HepG2 (cell line): Measurements from ENCODE around the gene CENPB. TPM values are rescaled to one million over a fixed set of nuclear protein-coding genes. Genes with fewer than 3 reads are reported as not detected.

Experiments used
- GMEB2 ChIP-seq: IDR thresholded peaks from 2 replicates; pipeline ENCODE4 v1.6.1; 2016; ENCODE audit warnings: missing biosample characterization, missing genetic modification reagents, low read depth
- HNF1A ChIP-seq, 2 experiments: sonication (generic) in 1 of 2; formaldehyde crosslinking in 1 of 2; IDR thresholded peaks; 2 replicates each; pipeline versions ENCODE4 v1.4.0 to v1.6.1; 2016 to 2020; ENCODE audit warnings: borderline replicate concordance in 1 of 2, low read depth in 1 of 2, mild to moderate bottlenecking in 1 of 2, missing genetic modification reagents in 1 of 2
- IRF2 ChIP-seq: IDR thresholded peaks from 2 replicates; pipeline ENCODE4 v1.6.1; 2018; ENCODE audit warnings: missing genetic modification reagents, missing compliant biosample characterization
- KDM3A ChIP-seq: IDR thresholded peaks from 2 replicates; pipeline ENCODE4 v1.6.1; 2018; ENCODE audit warnings: low read depth, missing compliant biosample characterization
- KLF13 ChIP-seq: sonication (generic); formaldehyde crosslinking; IDR thresholded peaks from 2 replicates; pipeline ENCODE4 v1.4.0; 2020; ENCODE audit warnings: mild to moderate bottlenecking, missing genetic modification reagents
- MAZ ChIP-seq, 2 experiments: sonication (generic) in 1 of 2; formaldehyde crosslinking in 1 of 2; IDR thresholded peaks; 2 replicates each; pipeline versions ENCODE4 v1.5.0 to v1.6.1; 2012 to 2020; ENCODE audit warnings: low read depth in 2 of 2, mild to moderate bottlenecking in 2 of 2, borderline replicate concordance in 1 of 2, improper control_type of control experiment in 1 of 2, low read length in 1 of 2, missing genetic modification reagents in 1 of 2, moderate library complexity in 1 of 2
- MNT ChIP-seq: fragments of 450-650 bp; IDR thresholded peaks from 2 replicates; pipeline ENCODE4 v1.6.1; 2016
- NFATC3 ChIP-seq: sonication (generic); formaldehyde crosslinking; IDR thresholded peaks from 2 replicates; pipeline ENCODE4 v1.5.1; 2020; ENCODE audit warnings: mild to moderate bottlenecking, missing genetic modification reagents
- PLSCR1 ChIP-seq: sonication (generic); formaldehyde crosslinking; IDR thresholded peaks from 2 replicates; pipeline ENCODE4 v1.5.0; 2020; ENCODE audit warnings: missing genetic modification reagents, mild to moderate bottlenecking, borderline replicate concordance
- POGZ ChIP-seq: sonication (generic); formaldehyde crosslinking; IDR thresholded peaks from 2 replicates; pipeline ENCODE4 v1.4.0; 2020; ENCODE audit warnings: mild to moderate bottlenecking, missing genetic modification reagents
- PRMT3 ChIP-seq: sonication (generic); formaldehyde crosslinking; IDR thresholded peaks from 2 replicates; pipeline ENCODE4 v1.8.1; 2022; ENCODE audit warnings: low read depth, mild to moderate bottlenecking, moderate library complexity, missing genetic modification reagents, borderline replicate concordance
- RNF2 ChIP-seq: fragments of 450-650 bp; conservative IDR thresholded peaks from 2 replicates; pipeline ENCODE4 v1.6.1; 2016; ENCODE audit warnings: low read depth
- STAG1 ChIP-seq: sonication (generic); formaldehyde crosslinking; IDR thresholded peaks from 2 replicates; pipeline ENCODE4 v1.4.0; 2020; ENCODE audit warnings: missing genetic modification reagents
- STAT5B ChIP-seq: sonication (generic); formaldehyde crosslinking; IDR thresholded peaks from 2 replicates; pipeline ENCODE4 v1.4.0; 2020; ENCODE audit warnings: missing genetic modification reagents
- TGIF2 ChIP-seq: IDR thresholded peaks from 2 replicates; pipeline ENCODE4 v1.6.1; 2016; ENCODE audit warnings: control low read depth, missing compliant biosample characterization
- ZBTB20 ChIP-seq: sonication (generic); formaldehyde crosslinking; IDR thresholded peaks from 2 replicates; pipeline ENCODE4 v1.8.1; 2023; ENCODE audit warnings: missing genetic modification reagents, low read depth, mild to moderate bottlenecking, borderline replicate concordance
- ZNF121 ChIP-seq: sonication (generic); formaldehyde crosslinking; IDR thresholded peaks from 2 replicates; pipeline ENCODE4 v1.5.0; 2020; ENCODE audit warnings: mild to moderate bottlenecking, missing genetic modification reagents
- ZNF326 ChIP-seq: sonication (generic); formaldehyde crosslinking; IDR thresholded peaks from 2 replicates; pipeline ENCODE4 v1.4.0; 2020; ENCODE audit warnings: missing genetic modification reagents, borderline replicate concordance
- ZNF557 ChIP-seq: sonication (generic); formaldehyde crosslinking; IDR thresholded peaks from 2 replicates; pipeline ENCODE4 v1.4.0; 2020; ENCODE audit warnings: missing genetic modification reagents
- ZNF724P ChIP-seq: sonication (generic); formaldehyde crosslinking; IDR thresholded peaks from 2 replicates; pipeline ENCODE4 v1.8.0; 2022; ENCODE audit warnings: missing genetic modification reagents, borderline replicate concordance
- polyA plus RNA-seq, 8 experiments: library from polyadenylated mRNA; depleted of rRNA in 3 of 8; stranded (reverse) in 7 of 8; unstranded in 1 of 8; fragments of >200 nt; fragmentation: Illumina TruSeq in 4 of 8; extraction: Trizol in 4 of 8; gene quantifications; 2 replicates each; pipeline versions ENCODE4 v1.2.1 to v1.2.3, GENCODE V29; 2011 to 2016; ENCODE audit warnings: low read depth in 4 of 8, missing spikeins in 1 of 8, mixed read lengths in 1 of 8; ENCODE audit not compliant: insufficient read depth in 1 of 8
- total RNA-seq, 5 experiments: library from RNA; depleted of rRNA; stranded (reverse); fragments of >200 nt; fragmentation: Illumina TruSeq; extraction: Trizol; gene quantifications; 2 replicates each; pipeline ENCODE4 v1.2.3, GENCODE V29; 2016; ENCODE audit warnings: low read depth in 1 of 5

The CENPB gene
- total and polyA plus RNA-seq, 2 of the 13 experiments (the other 11 are each of a cell fraction or from before 2014, with no cell fraction given), result 10.4 to 54.5 TPM

GRCh38 chr20:3749689-3750531, 36.6 kb downstream of the CENPB start (continued):
- TF ChIP-seq ZNF326 (CRISPR knock-in tag) (0 out of 2 replicates have a peak, but pooled peaks have one; percentile 39), PLSCR1 (CRISPR knock-in tag) (no peak), RNF2 (peak; percentile 65; the same call in 1 of the 2 replicates), HNF1A (IDR thresholded peaks at IDR 0.05; ENCODE audit: low read depth) (no peak), HNF1A (CRISPR knock-in tag; IDR thresholded peaks at IDR 0.05; ENCODE audit: borderline replicate concordance) (no peak; the same call in 1 of the 2 replicates), MAZ (IDR thresholded peaks at IDR 0.05; ENCODE audit: borderline replicate concordance, low read depth, low read length) (peak; percentile 89), MAZ (CRISPR knock-in tag; IDR thresholded peaks at IDR 0.05; ENCODE audit: low read depth) (peak; percentile 79), PRMT3 (no peak), STAG1 (CRISPR knock-in tag) (peak; percentile 77), IRF2 (CRISPR knock-in tag) (peak; percentile 38; the same call in 1 of the 2 replicates), POGZ (CRISPR knock-in tag) (peak; percentile 46; the same call in 1 of the 2 replicates), ZNF121 (CRISPR knock-in tag) (no peak), GMEB2 (CRISPR knock-in tag) (no peak), MNT (no peak), NFATC3 (CRISPR knock-in tag) (no peak), KLF13 (CRISPR knock-in tag) (peak; percentile 30; the same call in 1 of the 2 replicates), KDM3A (CRISPR knock-in tag) (peak; percentile 57; the same call in 1 of the 2 replicates), ZNF724P (CRISPR knock-in tag) (peak; percentile 67; the same call in 1 of the 2 replicates), ZNF557 (CRISPR knock-in tag) (no peak), STAT5B (0 out of 2 replicates have a peak, but pooled peaks have one; percentile 6), ZBTB20 (CRISPR knock-in tag) (no peak), TGIF2 (no peak)
